GM20000 (cell line): ENCODE data around the gene H19.

Experiments
- DNase-seq: peaks from one replicate; pipeline ENCODE4 v3.0.0; 2012; ENCODE audit warnings: low spot score
- CTCF ChIP-seq: IDR thresholded peaks from 2 replicates; pipeline ENCODE4 v1.5.1; 2012; ENCODE audit warnings: mild to moderate bottlenecking, control low read depth; ENCODE audit errors: extremely low read depth, missing control alignments

H19 gene

DNA sequence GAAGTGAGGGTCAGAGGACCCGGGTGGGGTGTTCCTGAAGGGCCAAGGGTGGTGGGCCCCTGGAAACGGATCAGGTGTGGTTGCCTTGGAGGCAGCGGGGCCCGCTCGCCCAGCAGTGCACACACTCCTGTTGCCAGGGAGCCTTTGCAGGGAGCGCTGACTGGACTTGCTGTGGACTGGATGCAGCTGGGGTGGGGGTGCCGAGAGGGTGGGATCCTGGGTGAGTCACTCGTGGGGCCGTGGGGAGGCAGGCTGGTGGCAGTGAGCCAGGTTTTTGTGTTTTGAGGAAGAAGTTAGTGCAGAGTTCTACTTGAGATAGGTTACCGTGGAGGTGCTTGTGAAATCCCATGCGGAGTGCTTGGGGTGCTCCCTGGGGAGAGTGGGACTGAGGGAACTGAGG is 49.3 kb downstream of the H19 start:
- no peak for DNase-seq
- no peak for TF ChIP-seq CTCF

- DNase-seq: no peak
- no peak for TF ChIP-seq CTCF
Observed at GRCh38 chr11:1947592-1948237, 49.9 kb downstream of the H19 start.

DNA sequence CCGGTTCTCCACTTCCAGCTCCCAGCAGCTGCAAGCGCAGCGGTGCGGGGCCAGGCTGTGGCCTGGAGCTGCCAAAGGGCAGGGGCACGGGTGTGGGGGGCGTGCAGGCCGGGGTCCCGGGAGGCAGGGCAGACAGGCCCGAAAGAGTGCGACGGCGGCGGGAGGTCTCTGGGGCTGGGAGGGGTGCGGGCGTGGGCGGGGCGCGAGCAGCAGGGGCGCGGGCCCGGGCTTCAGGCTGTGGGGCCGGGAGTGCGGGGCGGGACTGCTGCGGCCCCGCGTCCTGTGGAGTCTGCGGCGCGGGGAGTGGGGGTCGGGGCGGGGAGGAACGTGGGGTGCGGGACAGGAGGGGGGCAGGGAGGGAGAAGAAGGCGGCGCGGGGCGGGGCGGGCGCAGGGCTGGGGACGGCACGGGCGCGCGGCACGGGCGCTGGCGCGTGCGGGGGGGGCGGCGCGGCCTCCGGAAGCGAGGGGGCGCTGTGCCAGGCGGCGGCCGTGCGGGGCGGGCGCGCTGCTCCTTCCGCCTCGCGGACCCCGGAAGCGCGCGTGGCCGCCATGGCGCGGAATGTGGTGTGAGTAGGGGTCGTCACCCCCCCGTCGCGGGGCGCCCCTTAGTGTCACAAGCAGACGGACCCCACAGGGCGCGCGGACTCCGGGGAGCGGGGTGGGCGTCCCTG is 50.7 kb downstream of the H19 start, which contains the start of gene MRPL23:
Gene MRPL23 (plus strand): TSS at position 521 of the 673 bp plus-strand sequence. CDS start 31 bp downstream, at position 552.
- DNase-seq: no peak
- TF ChIP-seq CTCF: no peak
